Muscle of arm (tissue), 12 donors: ENCODE results near the gene SLC22A1. TPM values are rescaled to one million over a fixed set of nuclear protein-coding genes. Genes with fewer than 3 reads are reported as not detected.
"Not testable (repeated sequence)": the region's sequence is repeated elsewhere in the genome, so short reads cannot be mapped to it uniquely, and the experiment has no call there.

Source experiments
- DNase-seq: peaks from one replicate; pipeline ENCODE4 v3.0.0-alpha.2; 2013
- polyA plus RNA-seq, 12 donors: library from polyadenylated mRNA; unstranded; fragments of 120-200 nt; gene quantifications; one replicate each; pipeline ENCODE4 v1.2.1, GENCODE V29; 2013; ENCODE audit not compliant: insufficient read length in 12 of 12

SLC22A1 gene
- polyA plus RNA-seq, 12 donors: 0.46 to 2.1 (median 0.80) TPM; not detected in 2

- no peak for DNase-seq
Measured at GRCh38 chr6:160121981-160122380, 366 bp downstream of the SLC22A1 start.

GRCh38 chr6:160122744-160123143 is 1.1 kb downstream of the SLC22A1 start:
- no peak for DNase-seq

- no peak for DNase-seq
Measured at GRCh38 chr6:160124007-160124406, 2.4 kb downstream of the SLC22A1 start.

- no peak for DNase-seq
Measured at GRCh38 chr6:160124605-160125004, 3.0 kb downstream of the SLC22A1 start.

GRCh38 chr6:160125105-160125504 is 3.5 kb downstream of the SLC22A1 start:
- DNase-seq: not testable (repeated sequence)

- no peak for DNase-seq
Measured at GRCh38 chr6:160127270-160128124, 5.9 kb downstream of the SLC22A1 start.

GRCh38 chr6:160128125-160128683 is 6.6 kb downstream of the SLC22A1 start:
- DNase-seq: no peak

- DNase-seq: no peak
Measured at GRCh38 chr6:160128879-160129516, 7.4 kb downstream of the SLC22A1 start.

- no peak for DNase-seq
Measured at GRCh38 chr6:160129881-160130615, 8.4 kb downstream of the SLC22A1 start.

- no peak for DNase-seq
Measured at GRCh38 chr6:160130729-160131484, 9.3 kb downstream of the SLC22A1 start.

- no peak for DNase-seq
Measured at GRCh38 chr6:160131636-160132296, 10.2 kb downstream of the SLC22A1 start.

- DNase-seq: no peak
Measured at GRCh38 chr6:160132297-160132637, 10.7 kb downstream of the SLC22A1 start.

GRCh38 chr6:160132776-160133338 is 11.2 kb downstream of the SLC22A1 start:
- DNase-seq: no peak

GRCh38 chr6:160133441-160134336 is 12.1 kb downstream of the SLC22A1 start:
- DNase-seq: no peak

- DNase-seq: not testable (repeated sequence)
Measured at GRCh38 chr6:160134337-160134751, 12.7 kb downstream of the SLC22A1 start.

- DNase-seq: no peak
Measured at GRCh38 chr6:160134779-160135547, 13.3 kb downstream of the SLC22A1 start.

GRCh38 chr6:160135907-160136655 is 14.5 kb downstream of the SLC22A1 start:
- DNase-seq: no peak
